ENCODE results near the gene RXRG.

Gene RXRG

DNA sequence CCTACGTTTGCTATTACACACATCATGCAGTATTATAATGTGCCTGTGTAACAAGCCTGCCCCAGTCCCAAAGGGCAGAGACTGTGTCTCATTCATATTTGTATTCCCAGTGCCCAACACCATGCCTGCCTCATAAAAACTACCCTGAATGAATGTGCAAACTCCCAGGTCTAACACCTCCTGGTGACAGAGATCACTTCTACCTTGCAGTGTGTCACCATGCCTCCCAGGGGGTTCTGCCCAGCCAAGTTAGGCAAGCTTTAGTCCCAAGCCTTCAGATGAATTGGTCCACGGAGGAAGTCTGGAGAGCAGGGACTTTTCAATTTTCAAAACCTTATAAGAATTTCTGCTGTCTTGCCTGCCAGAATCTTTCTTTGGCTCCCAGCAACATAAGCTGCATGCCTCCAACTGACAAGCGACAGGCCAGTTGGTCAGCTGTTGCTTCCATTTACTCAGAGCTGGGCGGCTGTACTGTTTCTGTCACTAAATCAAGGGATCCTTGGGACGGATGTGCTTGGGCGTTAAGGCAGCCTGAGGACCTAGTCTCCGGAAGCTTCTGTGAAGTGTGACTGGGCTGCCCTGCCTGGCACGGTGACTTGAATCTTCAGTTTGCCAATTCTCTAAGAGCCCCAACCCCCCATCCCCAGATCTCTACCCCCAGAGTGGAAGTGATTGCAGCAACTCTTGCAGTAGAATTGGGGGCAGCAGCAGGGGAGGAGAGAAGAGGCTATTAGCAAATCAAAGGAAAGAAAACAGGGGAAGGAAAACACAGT, 1.2 kb downstream of the RXRG start:
- DNase-seq (ENCODE audit: low spot score): no peak
- in situ Hi-C loops (cut with MboI; ENCODE audit: low sequenced_read_pairs, unreplicated experiment): no loop called here
- TF ChIP-seq, protein P1, sequence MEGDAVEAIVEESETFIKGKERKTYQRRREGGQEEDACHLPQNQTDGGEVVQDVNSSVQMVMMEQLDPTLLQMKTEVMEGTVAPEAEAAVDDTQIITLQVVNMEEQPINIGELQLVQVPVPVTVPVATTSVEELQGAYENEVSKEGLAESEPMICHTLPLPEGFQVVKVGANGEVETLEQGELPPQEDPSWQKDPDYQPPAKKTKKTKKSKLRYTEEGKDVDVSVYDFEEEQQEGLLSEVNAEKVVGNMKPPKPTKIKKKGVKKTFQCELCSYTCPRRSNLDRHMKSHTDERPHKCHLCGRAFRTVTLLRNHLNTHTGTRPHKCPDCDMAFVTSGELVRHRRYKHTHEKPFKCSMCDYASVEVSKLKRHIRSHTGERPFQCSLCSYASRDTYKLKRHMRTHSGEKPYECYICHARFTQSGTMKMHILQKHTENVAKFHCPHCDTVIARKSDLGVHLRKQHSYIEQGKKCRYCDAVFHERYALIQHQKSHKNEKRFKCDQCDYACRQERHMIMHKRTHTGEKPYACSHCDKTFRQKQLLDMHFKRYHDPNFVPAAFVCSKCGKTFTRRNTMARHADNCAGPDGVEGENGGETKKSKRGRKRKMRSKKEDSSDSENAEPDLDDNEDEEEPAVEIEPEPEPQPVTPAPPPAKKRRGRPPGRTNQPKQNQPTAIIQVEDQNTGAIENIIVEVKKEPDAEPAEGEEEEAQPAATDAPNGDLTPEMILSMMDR (IDR thresholded peaks at IDR 0.05; ENCODE audit: borderline replicate concordance, control extremely low read depth, extremely low read depth, insufficient read depth, missing control alignments): no peak

DNA sequence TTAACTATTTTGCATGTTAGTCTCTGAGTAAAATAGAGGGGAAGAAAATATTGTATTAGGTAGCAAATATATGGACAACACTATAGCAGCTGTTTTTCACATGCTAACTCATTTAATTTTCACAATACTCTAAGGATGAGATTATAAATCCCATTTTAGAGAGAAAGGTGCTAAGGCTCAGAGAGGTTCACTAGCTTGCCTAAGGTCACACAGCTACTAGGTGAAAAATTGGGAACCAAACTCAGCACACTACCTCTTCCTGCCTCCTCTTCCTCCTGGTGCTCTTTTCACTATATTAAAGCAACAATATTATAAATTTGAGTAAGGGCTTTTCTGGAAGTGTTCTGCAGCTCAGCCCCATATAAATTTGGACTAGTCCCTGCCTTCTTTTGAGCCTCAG, 2.3 kb downstream of the RXRG start:
- in situ Hi-C loops (cut with MboI; ENCODE audit: low sequenced_read_pairs, unreplicated experiment): no loop called here
- DNase-seq (ENCODE audit: low spot score): no peak
- TF ChIP-seq, protein P1 (IDR thresholded peaks at IDR 0.05; ENCODE audit: borderline replicate concordance, control extremely low read depth, extremely low read depth, insufficient read depth, missing control alignments): no peak

DNA sequence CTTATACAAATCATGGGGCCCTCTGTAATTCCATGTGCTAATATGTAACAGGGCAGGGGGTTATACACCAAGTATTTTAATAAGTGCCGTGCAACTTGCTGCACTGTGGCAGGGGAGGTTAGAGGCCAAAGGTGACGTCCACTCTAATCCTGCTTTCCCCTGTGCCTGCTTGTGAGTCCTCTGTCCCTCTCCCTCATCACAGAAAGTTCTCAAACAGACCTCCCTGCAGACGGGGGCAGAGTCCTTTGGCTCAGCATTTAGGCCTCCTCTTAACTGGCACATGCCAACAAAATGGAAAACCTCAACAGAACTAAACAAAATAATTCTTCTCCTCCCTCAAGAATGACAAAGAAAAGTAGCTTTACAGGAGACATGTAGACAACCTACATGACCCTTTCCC, 2.9 kb downstream of the RXRG start:
- TF ChIP-seq, protein P1 (IDR thresholded peaks at IDR 0.05; ENCODE audit: borderline replicate concordance, control extremely low read depth, extremely low read depth, insufficient read depth, missing control alignments): no peak
- no peak for DNase-seq (ENCODE audit: low spot score)
- in situ Hi-C loops (cut with MboI; ENCODE audit: low sequenced_read_pairs, unreplicated experiment): no loop called here

DNA sequence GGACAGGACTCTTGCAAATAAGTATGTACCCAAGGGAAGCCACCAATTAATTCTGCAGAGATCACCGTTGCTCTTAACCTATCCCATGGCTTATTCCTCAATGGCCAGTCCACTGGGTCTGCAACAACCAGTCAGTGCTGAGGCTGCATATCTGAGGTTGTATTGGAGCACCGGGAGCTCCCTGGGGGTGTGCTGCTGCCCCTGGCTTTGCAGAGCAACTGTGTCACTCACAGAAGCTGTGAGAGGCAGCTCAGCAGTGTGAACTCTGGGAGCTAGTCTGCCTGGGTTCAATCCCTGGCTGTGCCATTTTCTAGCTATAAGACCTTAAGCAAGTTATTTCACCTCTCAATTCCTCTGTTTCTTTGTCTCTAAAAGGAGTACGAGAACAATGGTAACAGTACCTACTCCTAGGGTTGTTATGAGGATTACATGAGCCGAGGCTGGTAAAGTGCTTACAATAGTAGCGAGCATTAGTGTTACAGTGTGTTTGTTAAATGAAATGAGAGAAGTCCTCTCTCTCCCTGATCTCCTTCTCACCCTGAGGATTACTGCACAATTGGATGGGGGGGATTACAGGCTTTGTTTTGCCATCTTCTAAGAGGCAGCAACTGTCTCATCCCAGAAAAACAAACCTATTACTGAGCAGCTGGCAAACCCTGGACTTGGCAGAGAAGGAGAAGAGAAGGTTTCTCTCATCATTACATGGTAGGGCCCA, 3.6 kb downstream of the RXRG start:
- in situ Hi-C loops (cut with MboI; ENCODE audit: low sequenced_read_pairs, unreplicated experiment): no loop called here
- no peak for DNase-seq (ENCODE audit: low spot score)
- TF ChIP-seq, protein P1 (IDR thresholded peaks at IDR 0.05; ENCODE audit: borderline replicate concordance, control extremely low read depth, extremely low read depth, insufficient read depth, missing control alignments): no peak

DNA sequence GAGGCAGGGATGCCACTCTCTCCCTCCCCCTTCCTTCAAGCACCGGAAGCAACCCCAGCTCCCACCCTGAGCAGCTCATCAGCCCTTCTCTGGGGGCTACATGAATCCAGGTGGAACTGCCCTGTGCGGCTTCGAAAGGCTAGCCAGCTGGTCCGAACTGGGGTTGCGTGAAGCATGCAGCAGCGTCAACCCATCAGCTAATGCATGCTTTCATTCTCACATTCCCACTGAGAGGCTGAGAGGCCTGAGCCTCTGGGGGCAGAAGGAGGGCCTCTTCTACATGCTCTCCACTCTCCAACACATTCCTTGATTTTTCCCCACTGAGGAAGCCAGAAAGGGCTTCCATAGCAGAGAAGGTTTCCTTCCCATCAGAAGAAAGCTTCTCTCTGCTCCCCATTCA, 5.6 kb downstream of the RXRG start:
- TF ChIP-seq, protein P1 (IDR thresholded peaks at IDR 0.05; ENCODE audit: borderline replicate concordance, control extremely low read depth, extremely low read depth, insufficient read depth, missing control alignments): no peak
- DNase-seq (ENCODE audit: low spot score): no peak
- in situ Hi-C loops (cut with MboI; ENCODE audit: low sequenced_read_pairs, unreplicated experiment): no loop called here

DNA sequence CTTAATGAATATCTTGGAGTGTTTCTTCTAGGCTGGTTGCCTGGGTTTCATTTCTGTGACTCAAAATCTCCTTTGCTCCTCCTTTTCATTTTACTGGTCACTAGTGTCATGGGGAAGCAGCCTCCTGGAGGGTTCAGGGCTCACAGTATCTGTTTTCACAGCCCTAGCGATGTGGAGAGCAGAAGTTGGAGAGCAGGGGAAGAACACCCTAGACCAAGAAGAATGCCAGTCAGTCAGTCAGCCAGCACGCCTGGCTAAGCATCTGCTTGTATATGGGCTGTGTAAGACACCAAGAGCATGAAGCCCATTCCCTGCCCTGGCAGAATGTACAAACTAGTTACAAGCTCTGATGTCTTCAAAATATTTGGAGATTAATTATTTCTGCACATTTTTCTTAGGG, 7.9 kb downstream of the RXRG start:
- TF ChIP-seq, protein P1 (IDR thresholded peaks at IDR 0.05; ENCODE audit: borderline replicate concordance, control extremely low read depth, extremely low read depth, insufficient read depth, missing control alignments): no peak
- in situ Hi-C loops (cut with MboI; ENCODE audit: low sequenced_read_pairs, unreplicated experiment): no loop called here
- no peak for DNase-seq (ENCODE audit: low spot score)
